ENCODE data around the gene PRIMPOL.
"Not testable (repeated sequence)": the region's sequence is repeated elsewhere in the genome, so short reads cannot be mapped to it uniquely, and the experiment has no call there.

PRIMPOL gene

DNA sequence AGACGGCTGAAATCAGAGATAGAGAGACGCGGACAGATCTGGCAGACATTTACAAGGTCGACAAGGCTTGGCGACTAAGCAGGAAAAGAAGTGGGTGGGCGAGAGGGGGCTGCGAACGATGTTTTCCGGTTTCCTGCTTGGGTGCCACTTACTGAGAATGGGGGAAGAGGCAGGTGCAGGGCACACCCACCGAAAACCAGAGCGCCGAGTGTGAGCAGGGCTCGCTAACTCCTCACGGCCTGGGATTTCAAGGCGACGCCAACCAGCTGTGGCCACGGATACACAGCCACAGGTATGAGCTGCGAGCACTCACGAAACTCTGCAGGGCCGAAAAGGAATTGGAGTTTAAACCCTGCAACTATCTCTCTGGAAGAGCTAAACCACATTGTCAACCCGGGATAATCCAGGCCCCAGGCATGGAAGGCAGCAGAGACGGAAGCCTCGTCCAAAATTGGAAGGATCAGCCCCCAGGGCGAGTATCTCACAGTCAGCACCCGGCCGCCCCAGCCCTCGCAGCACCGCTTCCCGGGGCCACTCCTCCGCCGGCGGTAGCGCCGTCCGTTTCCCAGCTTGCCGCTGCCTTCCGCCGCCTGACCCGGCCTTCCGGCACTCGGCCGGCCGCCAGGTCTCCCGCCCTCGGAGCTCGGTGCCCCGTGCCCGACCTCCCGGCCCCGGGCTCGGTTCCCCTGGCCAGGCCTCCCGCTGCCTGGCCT, 1.1 kb upstream of the PRIMPOL start:
- peak overlapping the region; percentile 97 for H3K4me3 Mint-ChIP-seq
- DNase-seq (ENCODE audit: low spot score in 2 of 2) (peak in 1 of 2 donors; percentile 55), ATAC-seq (ENCODE audit: low read depth) (peak; percentile 6)
- H3K27me3 Mint-ChIP-seq = no peaks in the 10 kb centered on the region
- peak overlapping the region; percentile 82 for H3K27ac Mint-ChIP-seq
- peaks cover 2% of the 10 kb centered on the region for H3K36me3 Mint-ChIP-seq
- H3K9me3 Mint-ChIP-seq = no peaks in the 10 kb centered on the region
- peaks cover 35% of the 10 kb centered on the region for H3K4me1 Mint-ChIP-seq

DNA sequence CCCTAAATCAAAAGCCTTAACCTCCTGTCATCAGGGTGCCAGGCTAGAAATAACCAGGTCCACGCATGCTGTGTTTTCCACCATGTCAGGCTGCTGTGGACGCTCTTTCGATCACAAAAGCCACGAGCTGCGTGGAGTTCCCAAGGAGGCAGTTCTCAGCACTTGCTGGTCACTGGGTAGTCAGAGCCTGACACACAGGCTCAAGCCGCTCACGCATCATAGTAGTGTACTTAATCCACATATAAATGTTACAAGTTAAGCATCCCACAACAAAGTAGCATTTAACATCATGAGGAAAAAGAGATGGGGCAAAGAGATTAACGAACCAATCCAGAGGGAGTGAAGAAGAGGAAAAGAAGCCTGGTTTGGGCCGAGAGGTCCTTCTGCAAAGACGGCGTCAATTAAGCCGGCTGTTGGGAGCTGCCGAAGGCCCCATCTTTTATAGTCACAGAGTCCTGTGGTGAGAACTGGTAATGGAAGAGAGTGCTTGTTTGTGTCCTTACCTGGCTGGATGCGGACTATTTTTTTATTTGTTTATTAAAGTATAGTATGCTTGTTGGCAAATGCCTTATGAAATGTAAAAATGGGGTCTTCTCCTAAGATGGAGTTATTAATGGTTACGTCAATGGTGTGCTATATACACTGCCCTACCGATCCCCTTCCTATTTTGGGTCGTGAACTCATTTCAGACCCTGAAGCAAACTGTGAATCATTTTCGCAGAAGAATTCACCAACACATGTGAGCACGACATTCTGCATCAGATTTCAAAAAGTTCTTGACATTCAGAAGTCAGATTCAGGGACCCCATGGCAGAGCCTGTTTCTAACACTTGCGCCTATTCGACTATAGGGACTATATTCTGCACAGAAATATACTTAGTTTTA, 675 bp downstream of the PRIMPOL start:
- ATAC-seq (ENCODE audit: low read depth) (no peak), DNase-seq (ENCODE audit: low spot score in 2 of 2) (peak in 1 of 2 donors; percentile 6)
- Mint-ChIP-seq H3K9me3 (no peaks in the 10 kb centered on the region), H3K4me1 (peaks cover 36% of the 10 kb centered on the region), H3K36me3 (peaks cover 2% of the 10 kb centered on the region), H3K27ac (peak overlapping the region; percentile 82), H3K4me3 (peak overlapping the region; percentile 93), H3K27me3 (no peaks in the 10 kb centered on the region)

DNA sequence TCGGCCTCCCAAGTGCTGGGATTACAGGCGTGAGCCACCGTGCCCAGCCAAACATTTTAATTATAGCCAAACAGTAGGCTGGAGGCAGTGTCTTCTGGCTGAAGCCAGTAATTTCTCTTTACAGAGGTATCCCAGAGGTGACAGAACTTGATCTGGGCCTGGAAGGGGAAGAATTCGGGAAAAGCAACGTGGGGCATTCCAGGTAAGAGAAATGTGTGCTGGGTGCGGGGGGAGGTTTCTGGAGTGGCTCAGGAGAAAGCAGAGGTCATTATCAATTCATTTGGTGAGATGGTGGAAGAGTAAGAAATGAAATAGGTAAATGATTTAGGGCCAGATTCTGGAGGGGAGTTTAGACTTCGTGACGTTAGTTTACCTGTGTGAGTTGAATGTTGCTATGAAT, 2.4 kb downstream of the PRIMPOL start:
- peaks cover 37% of the 10 kb centered on the region for H3K4me1 Mint-ChIP-seq
- peaks cover 2% of the 10 kb centered on the region for H3K36me3 Mint-ChIP-seq
- no peak for ATAC-seq (ENCODE audit: low read depth)
- H3K27me3 Mint-ChIP-seq = no peaks in the 10 kb centered on the region
- no peaks in the 10 kb centered on the region for H3K9me3 Mint-ChIP-seq
- DNase-seq (ENCODE audit: low spot score in 2 of 2) = no peak
- H3K27ac Mint-ChIP-seq = peak overlapping the region; percentile 32
- no peak overlapping the region for H3K4me3 Mint-ChIP-seq

DNA sequence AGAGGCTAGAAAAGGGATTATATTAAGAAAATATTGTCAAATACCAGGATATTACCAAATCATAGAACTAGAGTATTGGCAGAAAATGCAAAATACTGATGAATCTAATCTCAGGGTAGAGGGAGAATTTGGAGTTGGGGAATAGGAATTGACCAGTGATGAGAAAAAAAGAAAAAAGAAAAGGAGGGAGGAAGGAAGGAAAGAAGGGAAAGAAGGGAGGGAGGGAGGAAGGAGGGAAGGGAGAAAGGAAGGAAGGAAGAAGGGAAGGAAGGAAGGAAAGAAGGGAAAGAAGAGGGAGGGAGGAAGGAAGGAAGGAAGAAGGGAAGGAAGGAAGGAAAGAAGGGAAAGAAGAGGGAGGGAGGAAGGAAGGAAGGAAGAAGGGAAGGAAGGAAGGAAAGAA, 3.1 kb downstream of the PRIMPOL start:
- not testable (repeated sequence) for ATAC-seq (ENCODE audit: low read depth); H3K9me3 Mint-ChIP-seq; H3K27ac Mint-ChIP-seq; H3K4me3 Mint-ChIP-seq; H3K36me3 Mint-ChIP-seq; H3K27me3 Mint-ChIP-seq; DNase-seq (ENCODE audit: low spot score in 2 of 2)
- peaks cover 38% of the 10 kb centered on the region for H3K4me1 Mint-ChIP-seq

DNA sequence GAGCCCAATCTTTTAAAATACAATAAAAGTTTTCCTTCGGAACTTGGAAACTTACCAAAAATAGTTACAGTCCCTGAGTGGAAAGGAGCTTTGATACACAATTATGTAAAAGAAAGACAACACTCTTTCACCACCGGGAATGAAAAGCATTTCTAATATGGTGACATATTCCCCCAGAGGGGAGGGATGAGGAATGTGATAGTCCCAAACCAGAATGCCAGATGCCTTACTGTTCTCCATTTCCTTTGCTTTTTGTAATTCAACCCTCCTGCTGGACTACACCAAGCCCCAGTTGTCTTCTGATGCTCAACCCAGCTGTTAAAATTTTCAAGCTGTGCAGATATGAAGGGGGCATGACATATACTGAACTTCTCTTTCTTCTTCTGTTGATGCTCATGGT, 4.1 kb downstream of the PRIMPOL start:
- no peaks in the 10 kb centered on the region for H3K27me3 Mint-ChIP-seq
- no peaks in the 10 kb centered on the region for H3K9me3 Mint-ChIP-seq
- no peak for ATAC-seq (ENCODE audit: low read depth)
- no peak for DNase-seq (ENCODE audit: low spot score in 2 of 2)
- peaks cover 29% of the 10 kb centered on the region for H3K4me1 Mint-ChIP-seq
- H3K27ac Mint-ChIP-seq = no peak overlapping the region
- H3K36me3 Mint-ChIP-seq = peaks cover 2% of the 10 kb centered on the region
- no peak overlapping the region for H3K4me3 Mint-ChIP-seq

DNA sequence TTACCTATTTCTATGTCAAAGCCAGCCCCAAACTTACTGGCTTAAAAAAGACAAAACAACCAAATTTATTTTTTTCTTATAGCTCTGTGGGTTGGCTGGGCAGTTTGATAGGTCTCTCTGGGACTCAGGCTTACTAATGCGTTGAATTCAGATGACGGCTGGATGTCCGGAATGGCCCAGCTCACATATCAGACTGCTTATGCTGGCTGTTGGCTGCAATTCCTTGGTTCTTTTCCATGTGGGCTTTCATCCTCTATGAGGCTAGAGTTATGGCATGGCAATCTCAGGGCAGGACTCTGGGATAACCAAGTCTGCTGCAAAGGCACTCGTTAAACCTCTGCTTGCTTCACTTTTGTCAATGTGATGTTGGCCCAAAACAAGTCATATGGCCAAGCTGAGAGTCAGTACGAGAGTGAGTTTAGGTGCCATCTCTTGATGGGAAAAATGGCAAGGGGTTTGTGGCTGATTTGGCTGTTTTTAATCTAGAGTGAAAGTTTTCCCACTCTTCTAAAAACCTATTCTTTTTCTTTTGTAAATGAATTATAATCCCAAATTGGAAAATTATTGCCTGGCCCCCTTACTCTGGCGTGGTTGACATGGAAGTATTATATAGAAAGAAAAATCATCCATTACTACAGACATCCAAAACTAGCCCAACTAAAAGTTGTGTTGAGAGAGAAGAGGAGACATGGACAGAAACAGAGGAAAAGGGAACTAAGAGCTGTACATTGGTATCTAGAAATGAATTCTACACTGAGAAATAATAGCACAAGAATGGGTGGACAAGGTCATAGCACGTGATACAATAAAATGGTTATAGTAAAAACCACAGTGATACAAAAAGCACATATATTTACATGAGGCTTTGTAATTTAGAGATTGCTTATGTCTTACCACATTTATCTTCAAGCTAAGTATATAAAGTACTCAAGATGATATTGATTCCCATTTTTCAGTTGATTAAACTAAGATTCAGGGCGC, 6.6 kb downstream of the PRIMPOL start:
- no peak overlapping the region for H3K4me3 Mint-ChIP-seq
- H3K27ac Mint-ChIP-seq = no peak overlapping the region
- no peaks in the 10 kb centered on the region for H3K27me3 Mint-ChIP-seq
- H3K9me3 Mint-ChIP-seq = no peaks in the 10 kb centered on the region
- ATAC-seq (ENCODE audit: low read depth) (no peak), DNase-seq (ENCODE audit: low spot score in 2 of 2) (no peak)
- peaks cover 21% of the 10 kb centered on the region for H3K4me1 Mint-ChIP-seq
- peaks cover 3% of the 10 kb centered on the region for H3K36me3 Mint-ChIP-seq

DNA sequence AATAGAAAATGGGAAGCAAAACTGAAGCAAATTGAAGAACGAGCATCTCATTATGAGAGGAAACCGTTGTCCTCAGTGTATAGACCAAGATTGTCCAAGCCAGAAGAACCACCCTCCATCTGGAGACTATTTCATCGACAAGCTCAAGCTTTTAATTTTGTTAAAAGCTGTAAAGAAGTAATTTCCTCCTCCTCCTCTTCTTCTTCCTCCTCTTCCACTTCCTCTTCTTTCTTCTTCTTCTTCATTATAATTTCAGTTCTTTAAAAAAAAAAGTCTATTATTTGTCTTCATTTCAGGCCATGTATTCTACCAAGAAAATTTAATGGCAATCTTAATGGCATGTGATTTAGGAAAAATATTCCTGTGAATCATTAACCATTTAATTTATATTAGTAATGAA, 7.6 kb downstream of the PRIMPOL start:
- Mint-ChIP-seq H3K9me3 (no peaks in the 10 kb centered on the region), H3K27me3 (no peaks in the 10 kb centered on the region), H3K4me3 (no peak overlapping the region), H3K27ac (no peak overlapping the region), H3K36me3 (peaks cover 4% of the 10 kb centered on the region), H3K4me1 (peaks cover 18% of the 10 kb centered on the region)
- ATAC-seq (ENCODE audit: low read depth) = no peak
- no peak for DNase-seq (ENCODE audit: low spot score in 2 of 2)

DNA sequence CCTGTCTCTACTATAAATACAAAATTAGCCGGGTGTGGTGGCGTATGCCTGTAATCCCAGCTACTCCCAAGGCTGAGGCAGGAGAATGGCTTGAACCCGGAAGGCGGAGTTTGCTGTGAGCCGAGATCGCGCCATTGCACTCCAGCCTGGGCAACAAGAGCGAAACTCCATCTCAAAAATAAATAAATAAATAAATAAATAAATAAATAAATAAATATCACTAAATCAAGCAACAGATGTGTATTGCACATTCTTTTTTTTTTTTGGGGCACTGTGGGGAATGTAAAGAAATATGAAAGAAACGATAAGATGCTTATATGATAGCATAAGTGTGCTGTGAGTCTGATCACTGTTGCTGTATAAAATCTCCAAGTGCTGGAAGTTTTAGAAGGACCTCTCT, 8.3 kb downstream of the PRIMPOL start:
- not testable (repeated sequence) for H3K27me3 Mint-ChIP-seq; ATAC-seq (ENCODE audit: low read depth); H3K4me3 Mint-ChIP-seq; DNase-seq (ENCODE audit: low spot score in 2 of 2); H3K27ac Mint-ChIP-seq; H3K36me3 Mint-ChIP-seq; H3K9me3 Mint-ChIP-seq
- peaks cover 15% of the 10 kb centered on the region for H3K4me1 Mint-ChIP-seq

DNA sequence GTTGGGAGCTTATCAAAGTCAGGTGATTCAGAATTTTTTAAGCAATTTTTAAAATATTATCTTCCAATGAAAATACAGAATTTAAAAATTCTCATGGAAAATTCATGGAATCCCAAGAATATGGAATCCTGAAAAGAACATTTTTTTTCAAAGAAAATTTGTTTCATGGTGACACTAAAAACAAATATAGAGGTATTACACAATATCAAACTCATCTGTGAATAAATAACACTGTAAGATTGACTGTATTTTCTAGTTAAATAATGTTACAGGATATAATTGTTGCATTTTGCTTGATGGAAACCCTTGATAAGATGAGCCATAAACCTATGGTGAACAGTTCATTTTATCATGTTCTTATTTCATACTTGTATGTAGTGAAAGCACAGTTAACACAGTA, 11.4 kb downstream of the PRIMPOL start:
- Mint-ChIP-seq H3K9me3 (no peaks in the 10 kb centered on the region), H3K27ac (no peak overlapping the region), H3K4me3 (no peak overlapping the region), H3K4me1 (peaks cover 11% of the 10 kb centered on the region), H3K36me3 (peaks cover 3% of the 10 kb centered on the region), H3K27me3 (no peaks in the 10 kb centered on the region)
- no peak for ATAC-seq (ENCODE audit: low read depth)
- no peak for DNase-seq (ENCODE audit: low spot score in 2 of 2)

DNA sequence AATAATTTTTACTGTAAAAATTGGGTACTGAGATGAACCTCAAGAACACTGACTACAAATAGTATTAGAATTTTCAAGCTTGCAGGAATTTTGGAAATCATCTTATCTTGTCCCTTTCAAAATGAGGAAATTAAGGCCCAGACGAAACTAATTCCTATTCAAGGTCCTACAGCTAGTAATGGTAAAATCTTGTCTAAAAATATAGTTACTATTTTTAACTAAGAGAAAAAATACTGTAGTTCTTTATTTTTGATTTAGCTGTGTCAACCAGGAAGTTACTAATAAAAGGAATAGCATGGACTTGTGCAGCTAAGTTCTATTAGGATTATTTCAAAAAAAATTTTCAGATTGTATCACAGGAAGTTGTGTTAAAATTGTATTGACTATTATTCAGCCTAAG, 12.7 kb downstream of the PRIMPOL start:
- H3K9me3 Mint-ChIP-seq = no peaks in the 10 kb centered on the region
- no peak overlapping the region for H3K4me3 Mint-ChIP-seq
- ATAC-seq (ENCODE audit: low read depth) = no peak
- H3K4me1 Mint-ChIP-seq = peaks cover under 1% of the 10 kb centered on the region
- H3K27me3 Mint-ChIP-seq = no peaks in the 10 kb centered on the region
- no peak overlapping the region for H3K27ac Mint-ChIP-seq
- peaks cover 10% of the 10 kb centered on the region for H3K36me3 Mint-ChIP-seq
- no peak for DNase-seq (ENCODE audit: low spot score in 2 of 2)

DNA sequence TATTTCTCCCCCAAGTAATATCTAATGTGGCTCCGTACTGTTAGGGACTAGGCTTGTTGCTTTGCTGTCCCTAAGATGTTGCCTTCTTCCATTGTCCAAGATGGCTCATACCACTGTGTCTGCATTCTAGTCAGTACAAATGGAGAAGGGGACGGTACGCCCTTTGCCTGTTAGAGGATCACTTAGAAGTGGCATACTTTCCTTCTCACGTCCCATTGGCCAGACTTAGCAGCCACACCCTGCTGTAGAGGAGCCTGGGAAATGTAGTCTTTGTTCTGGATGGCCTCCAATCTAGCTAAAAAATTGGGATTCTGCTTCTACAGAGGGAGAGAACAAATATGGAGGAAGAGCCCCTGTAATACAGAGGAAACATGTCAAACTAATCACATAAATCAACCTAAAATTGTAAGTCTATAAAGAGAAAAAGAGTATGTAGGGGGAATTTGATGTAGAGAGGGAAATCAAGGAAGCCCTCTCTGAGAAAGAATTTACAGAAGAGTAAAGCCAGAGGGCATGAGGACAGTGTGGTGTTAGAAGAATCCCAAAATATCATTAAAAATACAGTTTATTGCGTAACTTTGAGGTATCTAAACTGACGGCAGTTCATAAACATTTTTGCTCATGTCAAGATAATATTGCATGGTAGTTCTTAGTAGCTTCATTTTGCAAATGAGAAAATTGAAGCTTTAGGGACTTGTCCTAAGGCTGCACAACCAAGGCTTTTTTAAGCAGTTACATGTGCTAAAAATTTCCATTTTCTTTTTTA, 15.1 kb downstream of the PRIMPOL start:
- peaks cover 11% of the 10 kb centered on the region for H3K4me1 Mint-ChIP-seq
- H3K27ac Mint-ChIP-seq = no peak overlapping the region
- peaks cover 20% of the 10 kb centered on the region for H3K36me3 Mint-ChIP-seq
- no peak overlapping the region for H3K4me3 Mint-ChIP-seq
- H3K27me3 Mint-ChIP-seq = no peaks in the 10 kb centered on the region
- no peaks in the 10 kb centered on the region for H3K9me3 Mint-ChIP-seq
- DNase-seq (ENCODE audit: low spot score in 2 of 2) (no peak), ATAC-seq (ENCODE audit: low read depth) (no peak)

DNA sequence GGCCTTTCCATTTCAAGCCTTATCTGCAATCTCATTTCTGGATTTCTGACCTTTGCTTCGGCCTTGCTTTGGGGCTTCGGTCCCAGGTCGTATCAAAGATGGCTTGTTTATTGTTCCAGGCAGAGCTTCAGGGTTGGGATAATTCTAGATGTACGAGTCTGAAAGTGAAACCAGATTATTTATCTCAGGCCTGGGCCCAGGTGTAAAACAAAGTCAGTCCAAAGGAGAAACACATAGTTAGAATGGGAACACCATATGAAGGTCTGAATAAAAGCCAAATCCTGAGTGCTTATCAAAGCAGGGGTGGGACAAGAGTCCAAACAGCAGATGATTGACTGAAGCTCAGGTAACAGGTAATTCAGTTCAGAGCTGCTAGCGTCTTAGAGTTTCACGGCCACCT, 17.1 kb downstream of the PRIMPOL start:
- no peak overlapping the region for H3K4me3 Mint-ChIP-seq
- H3K4me1 Mint-ChIP-seq = peaks cover 11% of the 10 kb centered on the region
- ATAC-seq (ENCODE audit: low read depth) = no peak
- no peak for DNase-seq (ENCODE audit: low spot score in 2 of 2)
- peaks cover 19% of the 10 kb centered on the region for H3K36me3 Mint-ChIP-seq
- H3K9me3 Mint-ChIP-seq = no peaks in the 10 kb centered on the region
- no peaks in the 10 kb centered on the region for H3K27me3 Mint-ChIP-seq
- H3K27ac Mint-ChIP-seq = no peak overlapping the region

DNA sequence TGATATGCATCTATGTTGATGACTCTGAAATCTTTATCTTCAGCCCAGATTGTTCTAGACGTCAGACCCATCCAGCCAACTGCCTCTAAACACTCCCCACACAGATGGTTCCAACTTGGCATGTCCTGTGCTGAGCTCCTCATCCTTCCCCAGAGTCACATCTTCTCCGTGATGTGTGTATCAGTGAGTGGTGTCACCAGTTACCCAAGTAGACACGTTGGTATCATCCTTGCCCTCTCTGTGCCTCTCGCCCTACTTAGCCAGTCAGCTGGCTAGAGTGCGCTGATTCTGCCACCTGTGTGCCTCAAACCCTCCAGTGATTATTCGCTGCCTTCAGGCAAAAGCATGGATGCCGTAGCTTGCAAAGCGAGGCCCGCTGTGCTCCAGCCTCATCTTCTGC, 18.6 kb downstream of the PRIMPOL start:
- no peaks in the 10 kb centered on the region for H3K27me3 Mint-ChIP-seq
- H3K9me3 Mint-ChIP-seq = no peaks in the 10 kb centered on the region
- H3K27ac Mint-ChIP-seq = peak overlapping the region; percentile 42
- no peak for ATAC-seq (ENCODE audit: low read depth)
- DNase-seq (ENCODE audit: low spot score in 2 of 2) = no peak
- no peak overlapping the region for H3K4me3 Mint-ChIP-seq
- peaks cover 11% of the 10 kb centered on the region for H3K4me1 Mint-ChIP-seq
- H3K36me3 Mint-ChIP-seq = peaks cover 19% of the 10 kb centered on the region
